MCF 10A (cell line): ENCODE results near the gene MAPKAP1. TPM values are rescaled to one million over a fixed set of nuclear protein-coding genes. Genes with fewer than 3 reads are reported as not detected.

Source experiments
- BruUV-seq: library from RNA; stranded (reverse); fragments of 400-500 nt; replicated peaks from 2 replicates; lab custom pipeline; 2021; lab: Mats Ljungman, UMichigan
- CTCF ChIA-PET: fragments of 300-600 bp; sonication (Branson Sonifier 250); formaldehyde crosslinking; extraction: SDS; loops from one replicate; lab custom pipeline; 2021; ENCODE audit warnings: antibody characterized with exemption, inconsistent platforms; lab: Yijun Ruan, JAX
- POLR2A ChIA-PET: fragments of 300-600, 350-650 bp; sonication (Branson Sonifier 250); formaldehyde crosslinking; extraction: SDS; loops from one replicate; lab custom pipeline; 2020; ENCODE audit warnings: antibody characterized with exemption, inconsistent platforms; lab: Yijun Ruan, JAX
- DNase-seq: peaks from one replicate; pipeline ENCODE4 v3.0.0-alpha.2; 2018; ENCODE audit not compliant: unreplicated experiment
- H3K27ac Mint-ChIP-seq: one replicate; pipeline ENCODE4 v1.8.0; 2022; ENCODE audit warnings: mild to moderate bottlenecking, low read depth, mixed read lengths; ENCODE audit not compliant: unreplicated experiment
- H3K27me3 Mint-ChIP-seq: one replicate; pipeline ENCODE4 v1.8.0; 2022; ENCODE audit warnings: mixed read lengths; ENCODE audit not compliant: insufficient read depth, unreplicated experiment
- H3K36me3 Mint-ChIP-seq: one replicate; pipeline ENCODE4 v1.8.0; 2022; ENCODE audit warnings: mild to moderate bottlenecking, moderate library complexity, mixed read lengths; ENCODE audit not compliant: insufficient read depth, unreplicated experiment
- H3K4me1 Mint-ChIP-seq: one replicate; pipeline ENCODE4 v1.8.0; 2022; ENCODE audit warnings: mixed read lengths; ENCODE audit not compliant: insufficient read depth, unreplicated experiment
- H3K4me3 Mint-ChIP-seq: one replicate; pipeline ENCODE4 v1.8.0; 2022; ENCODE audit warnings: mild to moderate bottlenecking, moderate library complexity, mixed read lengths; ENCODE audit not compliant: unreplicated experiment
- H3K9me3 Mint-ChIP-seq: one replicate; pipeline ENCODE4 v1.8.0; 2022; ENCODE audit warnings: mixed read lengths; ENCODE audit not compliant: unreplicated experiment
- intact Hi-C: fragments of 100-400 bp; cut with micrococcal nuclease; formaldehyde crosslinking; loops from 2 replicates; pipeline ENCODE4 v1.14.1; 2022
- total RNA-seq: library from RNA; stranded (reverse); gene quantifications from 2 replicates; pipeline ENCODE4 v1.2.3, GENCODE V29; 2022
- TF ChIP-seq, protein P1 (sequence below): fragments of 200-600 bp; IDR thresholded peaks from one replicate; pipeline ENCODE4 v1.8.0; 2022; ENCODE audit warnings: antibody characterized with exemption, mild to moderate bottlenecking; ENCODE audit not compliant: unreplicated experiment

MAPKAP1 gene
- total RNA-seq, 1 experiment from 2014 or later = 74.9 TPM

DNA sequence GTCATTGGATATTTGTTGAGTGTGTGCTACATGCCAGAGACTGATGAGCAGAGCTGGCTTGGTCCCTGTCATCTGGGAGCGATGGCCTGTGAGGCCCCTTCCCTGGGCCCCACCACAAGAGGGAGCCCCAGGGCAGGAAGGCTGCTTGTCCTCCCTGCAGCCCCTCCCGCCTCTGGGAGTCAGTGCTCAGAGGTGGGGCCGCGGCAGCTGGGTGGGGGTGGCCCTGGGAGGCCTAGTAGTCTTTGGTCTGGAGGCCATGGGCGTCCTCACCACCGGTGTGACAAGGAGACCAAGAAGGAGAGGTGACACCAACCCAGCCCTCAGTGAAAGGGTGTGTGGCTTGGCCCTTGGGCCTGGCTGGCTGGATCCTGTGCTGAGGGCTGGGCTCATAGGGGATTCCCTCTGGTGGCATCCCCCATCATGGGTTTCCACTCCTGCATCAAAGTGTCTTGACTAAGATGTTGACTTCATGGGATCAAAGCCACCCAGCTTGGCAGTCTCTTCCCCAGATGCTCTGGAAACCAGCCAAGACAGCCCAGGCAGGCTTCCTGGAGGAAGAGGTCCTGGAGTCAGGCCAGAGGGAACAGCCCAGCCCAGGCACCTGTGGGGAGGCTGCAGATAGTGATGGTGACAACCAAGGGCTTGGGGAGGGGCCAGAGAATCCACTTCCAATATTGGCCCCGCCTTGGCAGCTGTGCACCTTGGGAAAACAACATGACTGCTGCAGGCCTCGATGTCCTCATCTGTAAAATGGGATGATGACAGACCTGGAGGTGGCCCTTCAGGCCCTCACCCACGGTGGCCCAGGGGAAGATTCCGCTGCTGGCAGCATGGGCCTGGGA, 278.7 kb downstream of the MAPKAP1 start:
- ChIA-PET POLR2A (interaction anchor here (0.5 to 0.6 kb wide), 2 partner anchors 29 to 183 kb away, joined by 3 read pairs; no protein-coding TSS in a partner anchor), CTCF (interaction anchor here (0.6 to 1.8 kb wide), 5 partner anchors 14 to 1028 kb away, joined by 3 to 9 read pairs (median 3); no protein-coding TSS in a partner anchor)
- DNase-seq = peak; percentile 38
- Mint-ChIP-seq H3K4me1 (no peaks in the 10 kb centered on the region), H3K36me3 (no peaks in the 10 kb centered on the region), H3K27ac (no peak overlapping the region), H3K27me3 (no peaks in the 10 kb centered on the region), H3K4me3 (no peak overlapping the region), H3K9me3 (no peaks in the 10 kb centered on the region)
- BruUV-seq = no TSS peak
- intact Hi-C loops = loop anchor here (5.0 to 10.0 kb wide), 2 partner anchors 117 to 204 kb away; no protein-coding TSS in a partner anchor
- TF ChIP-seq, protein P1, sequence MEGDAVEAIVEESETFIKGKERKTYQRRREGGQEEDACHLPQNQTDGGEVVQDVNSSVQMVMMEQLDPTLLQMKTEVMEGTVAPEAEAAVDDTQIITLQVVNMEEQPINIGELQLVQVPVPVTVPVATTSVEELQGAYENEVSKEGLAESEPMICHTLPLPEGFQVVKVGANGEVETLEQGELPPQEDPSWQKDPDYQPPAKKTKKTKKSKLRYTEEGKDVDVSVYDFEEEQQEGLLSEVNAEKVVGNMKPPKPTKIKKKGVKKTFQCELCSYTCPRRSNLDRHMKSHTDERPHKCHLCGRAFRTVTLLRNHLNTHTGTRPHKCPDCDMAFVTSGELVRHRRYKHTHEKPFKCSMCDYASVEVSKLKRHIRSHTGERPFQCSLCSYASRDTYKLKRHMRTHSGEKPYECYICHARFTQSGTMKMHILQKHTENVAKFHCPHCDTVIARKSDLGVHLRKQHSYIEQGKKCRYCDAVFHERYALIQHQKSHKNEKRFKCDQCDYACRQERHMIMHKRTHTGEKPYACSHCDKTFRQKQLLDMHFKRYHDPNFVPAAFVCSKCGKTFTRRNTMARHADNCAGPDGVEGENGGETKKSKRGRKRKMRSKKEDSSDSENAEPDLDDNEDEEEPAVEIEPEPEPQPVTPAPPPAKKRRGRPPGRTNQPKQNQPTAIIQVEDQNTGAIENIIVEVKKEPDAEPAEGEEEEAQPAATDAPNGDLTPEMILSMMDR = peak; percentile 42

DNA sequence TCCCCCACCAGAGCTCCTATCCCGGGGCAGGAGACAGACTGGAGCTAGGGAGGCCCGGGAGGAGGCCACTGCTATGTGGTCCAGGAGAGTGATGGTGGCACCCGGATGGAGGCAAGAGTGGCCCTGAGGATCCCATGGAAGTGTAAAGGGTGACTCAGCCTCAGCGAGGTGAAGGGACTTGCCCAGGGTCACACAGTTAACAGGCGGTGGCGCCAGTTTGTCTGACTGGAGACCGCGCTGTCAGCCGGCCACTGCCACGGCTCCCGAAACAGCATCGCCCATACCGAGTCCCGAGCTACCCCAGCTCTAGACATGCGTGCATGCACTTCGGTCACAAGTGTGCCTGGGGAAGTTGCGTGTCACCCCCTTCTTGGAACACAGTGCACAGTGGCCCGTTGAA, 279.5 kb downstream of the MAPKAP1 start:
- H3K27ac Mint-ChIP-seq = no peak overlapping the region
- H3K4me1 Mint-ChIP-seq = no peaks in the 10 kb centered on the region
- no peak for DNase-seq
- BruUV-seq = no TSS peak
- CTCF ChIA-PET = interaction anchor here (0.6 to 1.8 kb wide), 4 partner anchors 20 to 1193 kb away, joined by 3 to 9 read pairs (median 4); no protein-coding TSS in a partner anchor
- POLR2A ChIA-PET = interaction anchor here (0.5 to 0.6 kb wide), 2 partner anchors 29 to 182 kb away, joined by 3 read pairs; no protein-coding TSS in a partner anchor
- intact Hi-C loops = loop anchor here (5.0 to 10.0 kb wide), 2 partner anchors 117 to 205 kb away; no protein-coding TSS in a partner anchor
- TF ChIP-seq, protein P1 = no peak
- no peaks in the 10 kb centered on the region for H3K27me3 Mint-ChIP-seq
- no peaks in the 10 kb centered on the region for H3K36me3 Mint-ChIP-seq
- H3K4me3 Mint-ChIP-seq = no peak overlapping the region
- H3K9me3 Mint-ChIP-seq = no peaks in the 10 kb centered on the region

DNA sequence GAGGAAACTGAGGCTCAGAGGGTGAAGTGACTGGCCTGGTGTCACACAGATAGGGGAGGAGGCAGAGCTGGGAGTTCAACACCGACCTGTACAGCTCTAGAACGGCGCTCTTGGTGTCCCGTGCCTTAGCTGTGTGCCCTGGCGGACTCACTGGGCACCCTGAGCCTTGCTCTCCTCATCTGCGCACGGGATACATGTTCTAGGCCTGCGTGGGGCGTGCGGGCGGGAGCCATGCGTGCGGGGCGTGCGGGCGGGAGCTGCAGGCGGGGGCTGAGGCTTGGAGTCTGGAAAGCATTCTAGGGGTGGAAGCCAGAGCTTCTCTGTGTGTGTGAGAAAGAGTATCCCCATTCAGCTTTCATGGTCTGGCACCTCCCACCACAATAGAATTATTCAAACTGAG, 280.1 kb downstream of the MAPKAP1 start:
- Mint-ChIP-seq H3K4me3 (no peak overlapping the region), H3K4me1 (no peaks in the 10 kb centered on the region), H3K27ac (no peak overlapping the region), H3K36me3 (no peaks in the 10 kb centered on the region), H3K9me3 (no peaks in the 10 kb centered on the region), H3K27me3 (no peaks in the 10 kb centered on the region)
- TF ChIP-seq, protein P1 = no peak
- BruUV-seq = no TSS peak
- ChIA-PET POLR2A (no interaction called here), CTCF (interaction anchor here (0.6 to 1.8 kb wide), 3 partner anchors 19 to 1192 kb away, joined by 3 to 9 read pairs (median 4); no protein-coding TSS in a partner anchor)
- intact Hi-C loops = loop anchor here (5.0 to 10.0 kb wide), 2 partner anchors 118 to 205 kb away; no protein-coding TSS in a partner anchor
- no peak for DNase-seq
